SU-DHL-6 (cell line): Measurements from ENCODE around the gene ACOT6.
"Not testable (repeated sequence)": the region's sequence is repeated elsewhere in the genome, so short reads cannot be mapped to it uniquely, and the experiment has no call there.

ENCODE experiments used
- H2AFZ ChIP-seq: fragments of 200-600 bp; sonication (generic); 2 replicates; pipeline ENCODE4 v1.6.1; 2014; ENCODE audit warnings: low read depth, mild to moderate bottlenecking, moderate library complexity, mixed read lengths, antibody characterized with exemption, low read length; ENCODE audit not compliant: severe bottlenecking
- H3F3A ChIP-seq: fragments of 200-600 bp; shearing (Covaris generic); 2 replicates; pipeline ENCODE4 v1.6.0; 2016; ENCODE audit warnings: antibody characterized with exemption, mild to moderate bottlenecking; ENCODE audit not compliant: insufficient read depth
- H3K27ac ChIP-seq: fragments of 200-600 bp; sonication (generic); 2 replicates; pipeline ENCODE4 v1.5.1; 2016; ENCODE audit warnings: low read depth, mild to moderate bottlenecking, low read length, moderate library complexity, mixed read lengths
- H3K27me3 ChIP-seq: fragments of 200-600 bp; sonication (generic), shearing (Covaris generic); 2 replicates; pipeline ENCODE4 v1.6.0; 2014; ENCODE audit warnings: mild to moderate bottlenecking, low read length
- H3K36me3 ChIP-seq: fragments of 200-600 bp; sonication (generic); 2 replicates; pipeline ENCODE4 v1.6.1; 2014; ENCODE audit warnings: mild to moderate bottlenecking, low read length, mixed read lengths
- H3K4me2 ChIP-seq: fragments of 300-600, 200-600 bp; shearing (Covaris generic), sonication (generic); 2 replicates; pipeline ENCODE4 v1.6.0; 2014; ENCODE audit warnings: low read length, low read depth, mild to moderate bottlenecking; ENCODE audit not compliant: poor library complexity, severe bottlenecking
- H3K4me3 ChIP-seq: fragments of 200-600 bp; sonication (generic); 2 replicates; pipeline ENCODE4 v1.5.1; 2014; ENCODE audit warnings: antibody characterized with exemption, low read length, mild to moderate bottlenecking, mixed read lengths; ENCODE audit not compliant: insufficient read depth, poor library complexity, severe bottlenecking
- H3K79me2 ChIP-seq: fragments of 200-600 bp; sonication (generic); 2 replicates; pipeline ENCODE4 v1.6.1; 2014; ENCODE audit warnings: mild to moderate bottlenecking, low read length, moderate library complexity; ENCODE audit not compliant: insufficient read depth
- H3K9ac ChIP-seq: fragments of 200-600 bp; sonication (generic); 2 replicates; pipeline ENCODE4 v1.7.0; 2014; ENCODE audit warnings: mild to moderate bottlenecking, low read length
- H3K9me2 ChIP-seq: fragments of 200-600 bp; sonication (generic); replicated peaks from 2 replicates; pipeline ENCODE4 v1.6.1; 2014; ENCODE audit warnings: low read length; ENCODE audit not compliant: insufficient read depth
- H3K9me3 ChIP-seq: fragments of 200-600 bp; sonication (generic); 2 replicates; pipeline ENCODE4 v1.6.1; 2014; ENCODE audit warnings: low read length, mixed read lengths; ENCODE audit not compliant: insufficient read depth
- H4K20me1 ChIP-seq: fragments of 200-600 bp; sonication (generic); 2 replicates; pipeline ENCODE4 v1.6.1; 2014; ENCODE audit warnings: low read depth, mild to moderate bottlenecking, antibody characterized with exemption, low read length, moderate library complexity, mixed read lengths
- CTCF ChIP-seq: fragments of 200-600 bp; sonication (generic); IDR thresholded peaks from one replicate; pipeline ENCODE4 v1.5.1; 2017; ENCODE audit warnings: antibody characterized with exemption, mild to moderate bottlenecking, low read length, moderate library complexity; ENCODE audit not compliant: insufficient read depth, poor library complexity, severe bottlenecking
- EZH2phosphoT487 ChIP-seq: fragments of 200-600 bp; sonication (generic), shearing (Covaris generic); conservative IDR thresholded peaks from 2 replicates; pipeline ENCODE4 v1.6.1; 2018; ENCODE audit warnings: mild to moderate bottlenecking, antibody characterized with exemption, low read length, moderate library complexity, mixed read lengths

Gene ACOT6

GRCh38 chr14:73582102-73582979 is 30.0 kb upstream of the ACOT6 start:
- not testable (repeated sequence) for H3K9me3 ChIP-seq, H3K4me2 ChIP-seq, H3K9ac ChIP-seq, H3K27ac ChIP-seq, H3K36me3 ChIP-seq, H4K20me1 ChIP-seq, H3K27me3 ChIP-seq, H2AFZ ChIP-seq, H3K4me3 ChIP-seq, H3K79me2 ChIP-seq, H3F3A ChIP-seq, H3K9me2 ChIP-seq

GRCh38 chr14:73588695-73589094 is 23.6 kb upstream of the ACOT6 start:
- Histone ChIP-seq H3K4me3 (no peak overlapping the region), H4K20me1 (no peaks in the 10 kb centered on the region), H3K79me2 (no peaks in the 10 kb centered on the region), H3K9me3 (no peaks in the 10 kb centered on the region), H3F3A (no peaks in the 10 kb centered on the region), H3K4me2 (no peak overlapping the region), H2AFZ (no peak overlapping the region), H3K27me3 (no peaks in the 10 kb centered on the region), H3K9me2 (no peaks in the 10 kb centered on the region), H3K27ac (no peak overlapping the region), H3K9ac (no peak overlapping the region), H3K36me3 (no peaks in the 10 kb centered on the region)
- TF ChIP-seq CTCF (no peak), EZH2phosphoT487 (no peak)

GRCh38 chr14:73589116-73589515 is 23.2 kb upstream of the ACOT6 start:
- Histone ChIP-seq H3K9ac (no peak overlapping the region), H3K4me2 (no peak overlapping the region), H2AFZ (no peak overlapping the region), H3F3A (no peaks in the 10 kb centered on the region), H3K9me3 (no peaks in the 10 kb centered on the region), H3K9me2 (no peaks in the 10 kb centered on the region), H3K79me2 (no peaks in the 10 kb centered on the region), H3K4me3 (no peak overlapping the region), H3K36me3 (no peaks in the 10 kb centered on the region), H3K27me3 (no peaks in the 10 kb centered on the region), H4K20me1 (no peaks in the 10 kb centered on the region), H3K27ac (no peak overlapping the region)
- TF ChIP-seq CTCF: no peak
- TF ChIP-seq EZH2phosphoT487: no peak

GRCh38 chr14:73590673-73591004 is 21.7 kb upstream of the ACOT6 start:
- H3K4me2 ChIP-seq, H4K20me1 ChIP-seq, H3F3A ChIP-seq, H3K79me2 ChIP-seq, H3K27ac ChIP-seq, H3K36me3 ChIP-seq, H3K9me2 ChIP-seq, H3K4me3 ChIP-seq, H3K9ac ChIP-seq, H3K27me3 ChIP-seq, H2AFZ ChIP-seq, H3K9me3 ChIP-seq: not testable (repeated sequence)
